ENCODE results near the gene FOXP3. TPM values are rescaled to one million over a fixed set of nuclear protein-coding genes. Genes with fewer than 3 reads are reported as not detected.

Gene FOXP3
- total RNA-seq, 1 experiment from 2014 or later: 0.68 TPM

GRCh38 chrX:49232525-49232924 is 32.0 kb downstream of the FOXP3 start:
- no peaks in the 10 kb centered on the region; the same call in 1 of the 2 replicates for H3K4me1 ChIP-seq (ENCODE audit: insufficient read depth, low read length)
- no peak overlapping the region for H4K5ac ChIP-seq (ENCODE audit: insufficient read length, low read depth, low read length)
- H4K91ac ChIP-seq (ENCODE audit: insufficient read length, low read depth, low read length): no peak overlapping the region
- H2BK120ac ChIP-seq (ENCODE audit: low read depth, low read length, poor library complexity, severe bottlenecking): no peak overlapping the region
- no peak overlapping the region for H2BK20ac ChIP-seq (ENCODE audit: low read depth, low read length, poor library complexity, severe bottlenecking)
- H3K23me2 ChIP-seq (ENCODE audit: insufficient read length, low read depth, low read length, poor library complexity, severe bottlenecking): no peaks in the 10 kb centered on the region
- DNase-seq: no peak
- no peaks in the 10 kb centered on the region for H3K79me2 ChIP-seq (ENCODE audit: insufficient read depth, low read length)
- no peak overlapping the region for H3K56ac ChIP-seq (ENCODE audit: insufficient read length, low read depth, low read length)
- H2BK15ac ChIP-seq (ENCODE audit: low read depth, low read length): no peak overlapping the region
- H3K18ac ChIP-seq (ENCODE audit: insufficient read length, low read depth, low read length): no peak overlapping the region
- no peaks in the 10 kb centered on the region for H3K79me1 ChIP-seq (ENCODE audit: insufficient read depth, low read depth, low read length, poor library complexity, severe bottlenecking)
- H3K4me2 ChIP-seq (ENCODE audit: insufficient read depth, insufficient read length, low read length): no peak overlapping the region
- Mint-ChIP-seq H3K9me3 (peaks cover 62 to 80% of the 10 kb centered on the region in 2 experiments), H3K36me3 (ENCODE audit: insufficient read depth in 1 of 3, low read depth in 3 of 3) (peaks cover 0 to 5% (median 1%) of the 10 kb centered on the region in 3 experiments; a peak in 4 of 7 replicates), H3K4me3 (no peak overlapping the region), H3K4me1 (peaks cover 9 to 21% of the 10 kb centered on the region in 2 experiments), H3K27ac (no peak overlapping the region), H3K27me3 (ENCODE audit: low read depth) (peaks cover 1% of the 10 kb centered on the region)
- no peaks in the 10 kb centered on the region for H3K27me3 ChIP-seq (ENCODE audit: insufficient read depth, low read length)
- H4K8ac ChIP-seq (replicated peaks; ENCODE audit: insufficient read length, low read depth, low read length): no peak overlapping the region
- H3K14ac ChIP-seq (ENCODE audit: insufficient read depth, low read length): no peak overlapping the region
- H3K4ac ChIP-seq (ENCODE audit: low read depth, low read length): no peak overlapping the region
- no peak overlapping the region for H3K27ac ChIP-seq (ENCODE audit: insufficient read length, low read depth, low read length)
- H3T11ph ChIP-seq (ENCODE audit: low read length): no peak overlapping the region
- H2AFZ ChIP-seq (ENCODE audit: low read length): no peak overlapping the region
- peaks cover 7% of the 10 kb centered on the region for H3K9me3 ChIP-seq (ENCODE audit: control insufficient read depth, low read depth, low read length)
- H3K23ac ChIP-seq (ENCODE audit: insufficient read length, low read depth, low read length): no peak overlapping the region
- WGBS (ENCODE audit: extremely low coverage, insufficient read length, low lambda C conversion rate): no CpG with 5 or more reads among the region's 2 CpGs
- H2AK5ac ChIP-seq (ENCODE audit: insufficient read length, low read length): no peak overlapping the region
- H2BK12ac ChIP-seq (ENCODE audit: insufficient read length, low read depth, low read length): no peak overlapping the region
- H4K20me1 ChIP-seq (ENCODE audit: control insufficient read depth, insufficient read depth, insufficient read length): no peaks in the 10 kb centered on the region
- TF ChIP-seq CTCF (conservative IDR thresholded peaks at IDR 0.05): no peak
- H2BK5ac ChIP-seq (ENCODE audit: insufficient read length, low read length): no peak overlapping the region
- H3K9ac ChIP-seq (ENCODE audit: extremely low read depth, insufficient read length, low read length): no peak overlapping the region
